ENCODE results near the gene AQP7.
A peak's percentile ranks its signal among the peaks of the same experiment; 100 is the strongest.

Gene AQP7

GRCh38 chr9:33381231-33381791, 21.1 kb downstream of the AQP7 start:
- Histone ChIP-seq H3K36me3 (no peaks in the 10 kb centered on the region), H4K20me1 (no peaks in the 10 kb centered on the region), H3K9me3 (no peaks in the 10 kb centered on the region), H3K4me1 (peaks cover 13% of the 10 kb centered on the region), H3K4me2 (no peak overlapping the region), H3K27ac (no peak overlapping the region), H3K4me3 (no peak overlapping the region), H3K27me3 (no peaks in the 10 kb centered on the region), H3K9ac (no peak overlapping the region)
- no peak for TF ChIP-seq Cebpa-rat (IDR thresholded peaks at IDR 0.05)

- Histone ChIP-seq H3K9ac (no peak overlapping the region), H4K20me1 (no peaks in the 10 kb centered on the region), H3K36me3 (no peaks in the 10 kb centered on the region; the same call in 1 of the 2 replicates), H3K4me2 (no peak overlapping the region), H3K27me3 (no peaks in the 10 kb centered on the region), H3K4me1 (peaks cover 13% of the 10 kb centered on the region), H3K27ac (no peak overlapping the region), H3K9me3 (no peaks in the 10 kb centered on the region), H3K4me3 (no peak overlapping the region)
- no peak for TF ChIP-seq Cebpa-rat (IDR thresholded peaks at IDR 0.05)
Measured at GRCh38 chr9:33380390-33381094, 21.8 kb downstream of the AQP7 start.

GRCh38 chr9:33379666-33380389, 22.5 kb downstream of the AQP7 start:
- Histone ChIP-seq H3K36me3 (no peaks in the 10 kb centered on the region; the same call in 1 of the 2 replicates), H3K9me3 (no peaks in the 10 kb centered on the region), H3K27me3 (no peaks in the 10 kb centered on the region), H3K4me3 (no peak overlapping the region), H3K27ac (no peak overlapping the region), H3K4me2 (no peak overlapping the region), H4K20me1 (no peaks in the 10 kb centered on the region), H3K4me1 (peaks cover 12% of the 10 kb centered on the region), H3K9ac (no peak overlapping the region)
- TF ChIP-seq Cebpa-rat (IDR thresholded peaks at IDR 0.05), result no peak

- H3K9me3 ChIP-seq, result no peaks in the 10 kb centered on the region
- no peak overlapping the region for H3K4me3 ChIP-seq
- 0 out of 2 replicates have a peak, but pooled peaks cover 4% of the 10 kb centered on the region for H3K4me1 ChIP-seq
- H4K20me1 ChIP-seq, result no peaks in the 10 kb centered on the region
- H3K36me3 ChIP-seq, result peaks cover 13% of the 10 kb centered on the region
- no peak overlapping the region for H3K27ac ChIP-seq
- no peak overlapping the region for H3K9ac ChIP-seq
- no peak overlapping the region for H3K4me2 ChIP-seq
- H3K27me3 ChIP-seq, result no peaks in the 10 kb centered on the region
- no peak for TF ChIP-seq Cebpa-rat (IDR thresholded peaks at IDR 0.05)
Measured at GRCh38 chr9:33378121-33378795, 24.1 kb downstream of the AQP7 start.

GRCh38 chr9:33377089-33377715, 25.2 kb downstream of the AQP7 start:
- H3K4me3 ChIP-seq, result no peak overlapping the region
- no peak overlapping the region for H3K4me2 ChIP-seq
- no peak for TF ChIP-seq Cebpa-rat (IDR thresholded peaks at IDR 0.05)
- 0 out of 2 replicates have a peak, but pooled peaks cover 4% of the 10 kb centered on the region for H3K4me1 ChIP-seq
- no peak overlapping the region for H3K27ac ChIP-seq
- H3K27me3 ChIP-seq, result no peaks in the 10 kb centered on the region
- H4K20me1 ChIP-seq, result no peaks in the 10 kb centered on the region
- peaks cover 23% of the 10 kb centered on the region for H3K36me3 ChIP-seq
- H3K9ac ChIP-seq, result no peak overlapping the region
- H3K9me3 ChIP-seq, result no peaks in the 10 kb centered on the region

DNA sequence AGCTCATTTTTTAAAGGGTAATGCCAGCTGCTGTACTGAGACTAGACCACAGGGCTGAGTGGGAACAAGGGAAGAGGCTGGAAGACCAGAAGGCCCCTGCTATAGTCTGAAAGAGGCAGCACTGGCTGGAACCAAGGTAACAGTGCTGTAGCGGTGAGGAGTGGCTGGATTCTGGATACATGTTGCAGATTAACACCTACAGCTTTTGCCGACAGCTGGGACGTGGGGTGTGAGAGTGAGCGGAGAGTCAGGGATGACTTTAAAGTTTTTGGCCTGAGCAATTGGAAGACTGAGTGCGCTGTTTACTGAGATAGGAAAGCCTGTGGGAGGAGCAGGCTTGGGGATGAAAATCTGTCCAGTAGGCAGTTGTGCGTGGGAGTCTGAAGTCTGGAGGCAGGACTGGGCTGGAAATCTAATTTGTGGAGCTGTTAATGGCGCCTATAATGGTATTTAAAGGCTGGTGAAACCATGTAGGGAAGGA, 26.5 kb downstream of the AQP7 start:
- Histone ChIP-seq H3K27ac (peak overlapping the region; percentile 9; the same call in 1 of the 2 replicates), H3K4me2 (no peak overlapping the region), H3K4me1 (0 out of 2 replicates have a peak, but pooled peaks cover 4% of the 10 kb centered on the region), H3K27me3 (no peaks in the 10 kb centered on the region), H3K4me3 (no peak overlapping the region), H3K9ac (no peak overlapping the region), H4K20me1 (no peaks in the 10 kb centered on the region), H3K9me3 (no peaks in the 10 kb centered on the region), H3K36me3 (peaks cover 35% of the 10 kb centered on the region)
- TF ChIP-seq Cebpa-rat (IDR thresholded peaks at IDR 0.05), result no peak

- no peak overlapping the region for H3K4me2 ChIP-seq
- TF ChIP-seq Cebpa-rat (IDR thresholded peaks at IDR 0.05), result no peak
- H3K9ac ChIP-seq, result no peak overlapping the region
- no peaks in the 10 kb centered on the region for H3K9me3 ChIP-seq
- no peaks in the 10 kb centered on the region for H4K20me1 ChIP-seq
- H3K27me3 ChIP-seq, result no peaks in the 10 kb centered on the region
- no peak overlapping the region for H3K4me3 ChIP-seq
- H3K27ac ChIP-seq, result peak overlapping the region; percentile 9; the same call in 1 of the 2 replicates
- H3K36me3 ChIP-seq, result peaks cover 41% of the 10 kb centered on the region
- H3K4me1 ChIP-seq, result 0 out of 2 replicates have a peak, but pooled peaks cover 4% of the 10 kb centered on the region
Measured at GRCh38 chr9:33375238-33375840, 27.0 kb downstream of the AQP7 start.

GRCh38 chr9:33374634-33375237, 27.6 kb downstream of the AQP7 start:
- Histone ChIP-seq H3K4me3 (no peak overlapping the region), H3K9me3 (no peaks in the 10 kb centered on the region), H4K20me1 (no peaks in the 10 kb centered on the region), H3K4me1 (0 out of 2 replicates have a peak, but pooled peaks cover 4% of the 10 kb centered on the region), H3K27me3 (no peaks in the 10 kb centered on the region), H3K27ac (no peak overlapping the region), H3K36me3 (peaks cover 47% of the 10 kb centered on the region), H3K9ac (no peak overlapping the region), H3K4me2 (no peak overlapping the region)
- TF ChIP-seq Cebpa-rat (IDR thresholded peaks at IDR 0.05), result no peak

Data from BLaER1 (cell line).